ENCODE data around the gene EEF1AKMT1. TPM values are rescaled to one million over a fixed set of nuclear protein-coding genes. Genes with fewer than 3 reads are reported as not detected.
A peak's percentile ranks its signal among the peaks of the same experiment; 100 is the strongest.

Gene EEF1AKMT1
- total RNA-seq, 1 experiment from 2014 or later: 10.6 TPM

DNA sequence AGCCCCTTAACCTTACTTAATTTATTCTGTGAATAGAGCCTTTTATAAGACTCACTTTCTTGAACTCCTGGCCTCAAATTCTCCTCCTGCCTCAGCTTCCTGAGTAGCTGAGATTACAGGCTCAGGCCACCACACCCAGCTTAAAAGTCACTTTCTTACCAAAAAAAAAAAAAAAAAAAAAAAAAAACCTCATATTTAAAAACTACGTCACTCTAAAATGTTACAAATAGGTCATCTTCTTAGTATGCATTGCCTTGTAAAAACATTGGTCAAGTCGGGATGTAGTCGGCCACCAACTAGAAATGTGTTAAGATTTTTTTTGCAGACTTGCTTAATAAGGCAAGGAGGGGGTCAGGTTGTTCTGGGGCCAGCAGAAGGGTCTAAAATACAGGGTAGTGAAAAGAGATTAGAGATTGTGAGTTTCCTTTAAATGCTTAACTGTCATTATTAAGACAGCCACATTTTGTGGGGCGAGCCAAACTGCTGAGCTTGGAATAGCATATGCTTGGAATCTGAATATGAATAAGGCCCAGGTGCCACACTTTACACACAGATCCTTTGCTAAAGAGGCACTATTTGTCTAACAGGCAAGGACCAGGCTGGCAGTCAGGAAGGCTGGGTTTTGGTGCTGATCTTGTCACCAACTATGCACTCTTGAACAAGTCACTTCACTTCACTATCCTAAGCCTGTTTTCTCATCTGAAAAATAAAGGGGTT lies 86.7 kb downstream of the EEF1AKMT1 start:
- CTCF ChIA-PET: no interaction called here
- DNase-seq (no peak), ATAC-seq (no peak)
- Histone ChIP-seq H4K20me1 (ENCODE audit: low read length) (no peaks in the 10 kb centered on the region), H3K4me2 (ENCODE audit: low read length) (no peak overlapping the region), H3K79me2 (ENCODE audit: low read length) (no peaks in the 10 kb centered on the region), H3K4me3 (ENCODE audit: low read length) (no peak overlapping the region), H3K9me3 (ENCODE audit: low read length) (no peaks in the 10 kb centered on the region), H3K27ac (ENCODE audit: low read length) (no peak overlapping the region), H3K9me2 (replicated peaks; ENCODE audit: low read length) (no peaks in the 10 kb centered on the region), H3K9ac (ENCODE audit: low read length) (no peak overlapping the region), H3K4me1 (ENCODE audit: insufficient read depth, low read length) (peaks cover 13% of the 10 kb centered on the region), H3K27me3 (ENCODE audit: low read length) (no peaks in the 10 kb centered on the region), H3F3A (ENCODE audit: low read length, unreplicated experiment) (no peaks in the 10 kb centered on the region), H2AFZ (ENCODE audit: low read length) (no peak overlapping the region), H3K36me3 (ENCODE audit: low read depth, low read length) (no peaks in the 10 kb centered on the region)
- no TSS peak for BruUV-seq (replicated peaks)
- POLR2A ChIA-PET (ENCODE audit: unreplicated experiment): no interaction called here
- intact Hi-C loops (cut with micrococcal nuclease): no loop called here
- TF ChIP-seq EZH2 (IDR thresholded peaks at IDR 0.05; ENCODE audit: low read length, unreplicated experiment): no peak
- no peak for TF ChIP-seq EZH2phosphoT487 (IDR thresholded peaks at IDR 0.05; ENCODE audit: borderline replicate concordance, low read length)
- TF ChIP-seq, protein P1, sequence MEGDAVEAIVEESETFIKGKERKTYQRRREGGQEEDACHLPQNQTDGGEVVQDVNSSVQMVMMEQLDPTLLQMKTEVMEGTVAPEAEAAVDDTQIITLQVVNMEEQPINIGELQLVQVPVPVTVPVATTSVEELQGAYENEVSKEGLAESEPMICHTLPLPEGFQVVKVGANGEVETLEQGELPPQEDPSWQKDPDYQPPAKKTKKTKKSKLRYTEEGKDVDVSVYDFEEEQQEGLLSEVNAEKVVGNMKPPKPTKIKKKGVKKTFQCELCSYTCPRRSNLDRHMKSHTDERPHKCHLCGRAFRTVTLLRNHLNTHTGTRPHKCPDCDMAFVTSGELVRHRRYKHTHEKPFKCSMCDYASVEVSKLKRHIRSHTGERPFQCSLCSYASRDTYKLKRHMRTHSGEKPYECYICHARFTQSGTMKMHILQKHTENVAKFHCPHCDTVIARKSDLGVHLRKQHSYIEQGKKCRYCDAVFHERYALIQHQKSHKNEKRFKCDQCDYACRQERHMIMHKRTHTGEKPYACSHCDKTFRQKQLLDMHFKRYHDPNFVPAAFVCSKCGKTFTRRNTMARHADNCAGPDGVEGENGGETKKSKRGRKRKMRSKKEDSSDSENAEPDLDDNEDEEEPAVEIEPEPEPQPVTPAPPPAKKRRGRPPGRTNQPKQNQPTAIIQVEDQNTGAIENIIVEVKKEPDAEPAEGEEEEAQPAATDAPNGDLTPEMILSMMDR (conservative IDR thresholded peaks at IDR 0.05; ENCODE audit: low read depth, low read length): no peak

DNA sequence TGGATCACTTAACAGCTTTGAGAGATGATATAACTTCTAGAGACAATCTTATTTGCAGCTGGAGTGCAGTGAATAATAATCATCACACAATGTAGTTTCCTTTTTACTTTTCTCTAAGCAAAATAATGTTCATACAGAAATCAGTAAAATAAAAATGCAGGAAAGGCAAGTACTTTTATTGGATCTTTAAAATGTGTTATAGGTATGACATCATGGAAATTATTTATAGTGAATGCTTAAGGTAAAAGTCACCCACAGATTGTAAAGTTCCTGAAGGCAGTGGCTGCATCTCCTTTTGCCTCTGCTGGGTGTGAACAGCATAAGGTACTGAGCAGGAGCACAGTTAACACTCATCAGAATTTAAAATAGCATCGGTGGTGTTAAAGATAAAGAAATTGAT lies 87.6 kb downstream of the EEF1AKMT1 start:
- TF ChIP-seq EZH2phosphoT487 (IDR thresholded peaks at IDR 0.05; ENCODE audit: borderline replicate concordance, low read length) (no peak), EZH2 (IDR thresholded peaks at IDR 0.05; ENCODE audit: low read length, unreplicated experiment) (no peak)
- TF ChIP-seq, protein P1 (conservative IDR thresholded peaks at IDR 0.05; ENCODE audit: low read depth, low read length): no peak
- no peaks in the 10 kb centered on the region for H3K27me3 ChIP-seq (ENCODE audit: low read length)
- H3K4me2 ChIP-seq (ENCODE audit: low read length): no peak overlapping the region
- no peaks in the 10 kb centered on the region for H3K36me3 ChIP-seq (ENCODE audit: low read depth, low read length)
- no peaks in the 10 kb centered on the region for H4K20me1 ChIP-seq (ENCODE audit: low read length)
- H3F3A ChIP-seq (ENCODE audit: low read length, unreplicated experiment): no peaks in the 10 kb centered on the region
- POLR2A ChIA-PET (ENCODE audit: unreplicated experiment): no interaction called here
- intact Hi-C loops (cut with micrococcal nuclease): no loop called here
- H3K4me3 ChIP-seq (ENCODE audit: low read length): no peak overlapping the region
- DNase-seq (peak; percentile 27), ATAC-seq (peak; percentile 76)
- 0 out of 2 replicates have a peak overlapping the region, but pooled peaks have one; percentile 9 for H3K27ac ChIP-seq (ENCODE audit: low read length)
- no peaks in the 10 kb centered on the region for H3K9me2 ChIP-seq (replicated peaks; ENCODE audit: low read length)
- CTCF ChIA-PET: no interaction called here
- H3K4me1 ChIP-seq (ENCODE audit: insufficient read depth, low read length): peaks cover 21% of the 10 kb centered on the region
- no peak overlapping the region for H2AFZ ChIP-seq (ENCODE audit: low read length)
- BruUV-seq (replicated peaks): no TSS peak
- no peaks in the 10 kb centered on the region for H3K79me2 ChIP-seq (ENCODE audit: low read length)
- H3K9ac ChIP-seq (ENCODE audit: low read length): no peak overlapping the region
- H3K9me3 ChIP-seq (ENCODE audit: low read length): no peaks in the 10 kb centered on the region

DNA sequence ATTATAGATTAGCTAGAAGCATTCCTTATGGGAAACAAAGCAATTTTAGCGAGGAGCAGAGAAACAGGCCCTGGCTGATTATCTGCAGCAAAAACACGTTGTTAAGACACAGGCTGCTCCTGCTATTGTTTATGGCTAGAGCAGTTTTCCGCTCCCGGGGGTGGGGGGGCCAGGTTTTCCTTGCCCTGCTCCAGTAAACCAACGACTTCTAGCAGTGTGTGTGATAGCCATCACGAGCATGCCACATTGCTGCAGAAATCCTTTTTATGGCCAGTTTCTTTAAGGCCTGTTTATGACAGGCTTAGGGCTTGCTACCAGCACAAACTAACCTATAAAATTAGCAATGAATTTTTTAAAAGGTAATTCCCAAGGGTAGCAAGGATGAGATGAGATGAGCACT lies 88.7 kb downstream of the EEF1AKMT1 start:
- no peak overlapping the region for H3K9ac ChIP-seq (ENCODE audit: low read length)
- H3K27ac ChIP-seq (ENCODE audit: low read length): no peak overlapping the region
- TF ChIP-seq, protein P1 (conservative IDR thresholded peaks at IDR 0.05; ENCODE audit: low read depth, low read length): no peak
- TF ChIP-seq EZH2 (IDR thresholded peaks at IDR 0.05; ENCODE audit: low read length, unreplicated experiment) (no peak), EZH2phosphoT487 (IDR thresholded peaks at IDR 0.05; ENCODE audit: borderline replicate concordance, low read length) (no peak)
- H3K27me3 ChIP-seq (ENCODE audit: low read length): no peaks in the 10 kb centered on the region
- no peaks in the 10 kb centered on the region for H3K36me3 ChIP-seq (ENCODE audit: low read depth, low read length)
- H4K20me1 ChIP-seq (ENCODE audit: low read length): no peaks in the 10 kb centered on the region
- no peaks in the 10 kb centered on the region for H3K9me2 ChIP-seq (replicated peaks; ENCODE audit: low read length)
- H3K4me3 ChIP-seq (ENCODE audit: low read length): no peak overlapping the region
- peak; percentile 26; the same call in 1 of the 2 replicates for ATAC-seq
- ChIA-PET POLR2A (ENCODE audit: unreplicated experiment) (no interaction called here), CTCF (no interaction called here)
- H3K79me2 ChIP-seq (ENCODE audit: low read length): no peaks in the 10 kb centered on the region
- H3K9me3 ChIP-seq (ENCODE audit: low read length): no peaks in the 10 kb centered on the region
- DNase-seq: no peak
- intact Hi-C loops (cut with micrococcal nuclease): no loop called here
- peak overlapping the region; percentile 32 for H3K4me2 ChIP-seq (ENCODE audit: low read length)
- H3F3A ChIP-seq (ENCODE audit: low read length, unreplicated experiment): no peaks in the 10 kb centered on the region
- peaks cover 24% of the 10 kb centered on the region for H3K4me1 ChIP-seq (ENCODE audit: insufficient read depth, low read length)
- BruUV-seq (replicated peaks): no TSS peak
- H2AFZ ChIP-seq (ENCODE audit: low read length): no peak overlapping the region

Data from PC-3 (cell line).